Middle frontal gyrus (tissue), 1 donor: ENCODE data around the gene RNF180.

Experiments used
- DNase-seq: peaks from one replicate; pipeline ENCODE4 v3.0.0-alpha.2; 2015; ENCODE audit warnings: low spot score; ENCODE audit errors: extremely low spot score

Gene RNF180, protein sequence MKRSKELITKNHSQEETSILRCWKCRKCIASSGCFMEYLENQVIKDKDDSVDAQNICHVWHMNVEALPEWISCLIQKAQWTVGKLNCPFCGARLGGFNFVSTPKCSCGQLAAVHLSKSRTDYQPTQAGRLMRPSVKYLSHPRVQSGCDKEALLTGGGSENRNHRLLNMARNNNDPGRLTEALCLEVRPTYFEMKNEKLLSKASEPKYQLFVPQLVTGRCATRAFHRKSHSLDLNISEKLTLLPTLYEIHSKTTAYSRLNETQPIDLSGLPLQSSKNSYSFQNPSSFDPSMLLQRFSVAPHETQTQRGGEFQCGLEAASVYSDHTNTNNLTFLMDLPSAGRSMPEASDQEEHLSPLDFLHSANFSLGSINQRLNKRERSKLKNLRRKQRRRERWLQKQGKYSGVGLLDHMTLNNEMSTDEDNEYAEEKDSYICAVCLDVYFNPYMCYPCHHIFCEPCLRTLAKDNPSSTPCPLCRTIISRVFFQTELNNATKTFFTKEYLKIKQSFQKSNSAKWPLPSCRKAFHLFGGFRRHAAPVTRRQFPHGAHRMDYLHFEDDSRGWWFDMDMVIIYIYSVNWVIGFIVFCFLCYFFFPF

DNA sequence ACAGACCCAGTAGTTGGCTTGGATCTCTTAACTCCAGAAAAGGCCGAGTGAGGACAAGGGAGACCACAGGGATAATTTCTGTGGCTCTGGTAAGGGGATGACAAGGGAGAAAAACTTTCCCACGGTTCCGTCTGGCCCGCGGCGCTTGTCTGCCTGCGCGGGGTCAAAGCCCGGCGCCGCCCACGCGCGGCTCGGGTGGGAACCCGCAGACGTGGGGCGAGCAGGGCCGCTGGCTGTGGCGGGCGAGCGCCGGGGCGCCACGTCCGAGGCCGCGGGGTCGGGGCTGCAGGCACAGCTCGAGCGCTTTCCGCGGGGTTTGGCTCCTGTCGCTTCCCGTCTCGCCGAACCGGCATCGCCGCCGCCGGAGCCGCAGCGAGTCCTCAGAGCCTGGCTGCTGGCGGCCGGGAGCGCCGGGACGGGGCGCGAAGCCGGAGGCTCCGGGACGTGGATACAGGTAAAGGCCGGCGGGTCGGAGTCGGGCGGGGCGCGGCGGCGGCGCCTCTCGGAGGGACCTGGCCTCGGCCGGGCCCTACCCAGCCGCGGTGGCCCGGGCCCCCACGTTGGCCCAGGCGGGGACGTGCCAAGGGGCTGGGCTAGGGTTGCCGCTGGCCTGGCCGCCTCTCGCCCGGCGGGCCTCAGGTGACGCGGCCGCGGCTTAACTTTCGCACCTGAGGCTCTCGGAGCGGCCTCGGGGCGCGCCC, at the start of gene RNF180:
Gene RNF180 (plus strand): TSS at position 344 of the 701 bp plus-strand sequence. CDS start 34,965 bp downstream, outside the sequence.
- peak; percentile 29 for DNase-seq

DNA sequence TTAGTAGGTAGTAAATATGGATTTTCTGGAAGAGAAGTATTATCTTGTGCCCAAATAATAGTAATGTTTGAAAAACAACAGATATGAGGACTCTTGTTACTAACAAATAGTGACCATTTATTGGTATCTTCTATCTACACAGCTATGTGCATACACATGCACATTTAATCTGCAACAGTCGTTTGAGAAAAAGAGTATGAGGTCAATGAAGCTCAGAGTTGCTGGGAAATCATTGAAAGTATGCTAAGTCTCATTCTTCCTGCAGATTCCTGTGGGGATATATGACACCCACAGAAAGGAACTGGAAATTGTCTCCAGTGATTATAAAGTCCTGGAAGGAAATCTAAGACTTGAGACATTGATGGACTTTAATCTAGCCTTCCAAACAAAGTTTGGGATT, 40.1 kb upstream of the RNF180 start:
- no peak for DNase-seq

DNA sequence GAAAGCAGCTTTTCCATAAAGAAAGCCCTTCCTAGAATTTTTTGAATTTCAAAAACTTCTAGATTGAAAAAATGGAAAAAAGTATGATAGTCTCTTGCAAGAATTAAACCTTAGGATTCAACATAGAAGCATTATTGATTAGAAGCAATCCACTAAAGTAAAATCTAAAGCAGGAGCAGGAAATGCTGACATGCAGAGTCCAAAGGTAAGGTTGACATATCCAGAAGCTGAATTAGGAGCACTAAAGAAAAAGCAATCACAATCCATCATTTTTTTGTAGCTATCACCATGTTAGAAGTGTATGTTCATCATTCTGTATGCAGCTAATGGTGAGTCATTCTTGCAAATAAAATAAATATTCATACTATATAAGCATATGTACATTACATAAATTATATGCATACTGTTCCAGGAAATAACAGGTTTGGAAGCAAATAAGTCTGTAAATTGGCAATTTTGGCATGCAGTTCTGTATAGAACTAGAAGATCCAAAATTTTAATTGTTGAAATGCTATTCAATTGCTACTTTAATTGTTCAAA, 39.4 kb upstream of the RNF180 start:
- no peak for DNase-seq

DNA sequence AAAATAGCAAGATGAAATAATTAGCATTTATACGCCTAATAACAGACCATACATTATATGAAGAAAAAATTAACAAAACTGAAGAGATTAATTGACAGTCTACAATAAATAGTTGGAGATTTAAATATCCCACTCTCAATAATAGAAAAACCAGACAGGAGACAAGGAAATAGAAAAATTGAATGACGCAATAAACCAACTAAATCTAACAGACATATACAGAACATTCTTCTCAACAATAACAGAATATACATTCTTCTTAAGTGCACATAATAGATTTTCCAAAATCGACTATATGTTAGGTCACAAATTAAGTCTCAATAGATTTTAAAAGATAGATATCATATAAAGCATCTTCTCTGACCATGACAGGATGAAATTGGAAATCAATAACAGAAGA, 25.6 kb upstream of the RNF180 start:
- DNase-seq, result no peak

DNA sequence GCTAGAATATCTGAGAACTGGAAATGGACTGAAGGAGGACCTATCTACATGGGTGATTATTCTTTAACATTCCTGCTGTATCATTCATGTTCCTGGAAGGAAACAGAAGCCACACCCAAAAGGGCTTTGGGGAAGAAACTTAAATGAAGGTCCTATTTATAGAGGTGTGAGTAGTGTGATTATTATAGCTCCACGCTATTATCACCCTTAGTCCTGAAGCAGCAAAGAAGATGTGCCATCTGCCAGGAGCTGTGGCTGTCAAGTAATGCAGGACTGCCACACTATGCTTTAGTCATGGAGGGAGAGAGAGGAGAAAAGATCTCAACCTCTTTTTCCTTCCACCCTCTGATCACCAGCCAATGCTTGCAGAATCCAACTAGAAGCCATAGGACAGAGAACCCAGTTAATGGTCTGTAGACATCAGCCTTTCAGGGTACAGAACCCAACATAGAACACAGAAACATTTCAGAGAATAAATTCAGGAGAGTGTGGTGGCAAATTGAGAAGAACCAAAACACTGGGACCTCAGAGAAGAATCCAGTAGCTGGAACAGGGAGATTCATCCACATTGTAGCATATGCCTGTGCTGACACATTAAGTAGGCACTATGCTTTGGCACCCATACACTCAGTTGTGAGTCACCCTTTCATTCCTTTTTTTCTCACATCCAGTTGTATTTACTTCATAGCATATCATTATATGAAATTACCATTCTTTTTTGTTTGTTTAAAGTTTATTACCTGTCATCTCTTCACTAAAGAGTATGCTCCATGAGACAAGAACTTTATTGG, 21.0 kb upstream of the RNF180 start:
- DNase-seq, result peak; percentile 8

DNA sequence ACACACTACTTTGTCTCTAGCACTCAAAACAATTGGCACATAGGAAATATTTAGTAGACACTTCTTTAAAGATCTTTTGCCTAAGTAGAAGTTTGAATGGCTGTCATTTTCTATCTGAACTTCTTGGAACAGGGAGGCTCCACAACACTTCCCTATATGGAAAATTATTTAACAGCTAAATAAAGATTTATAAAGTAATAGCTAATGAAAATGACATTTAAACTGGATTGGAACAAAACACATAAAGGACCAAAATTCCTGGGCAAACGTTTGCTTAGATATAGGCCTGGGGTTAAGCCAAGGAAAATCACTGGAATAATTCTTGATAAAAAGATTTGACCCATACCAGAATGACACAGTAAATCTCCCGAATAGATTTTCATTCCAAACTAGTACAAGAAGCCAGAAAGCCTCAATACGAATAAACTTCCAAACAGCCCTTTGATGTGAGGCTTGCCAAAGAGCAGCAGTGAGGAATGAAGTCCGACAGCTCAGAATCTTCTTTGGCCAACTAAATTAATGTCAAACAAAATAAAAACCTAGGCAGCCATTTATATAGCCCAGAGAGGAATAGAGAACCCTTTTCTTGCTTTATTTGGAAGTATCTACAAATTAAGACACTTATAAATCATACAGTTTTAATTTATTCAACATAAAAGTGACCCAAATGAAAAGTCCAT, 20.3 kb upstream of the RNF180 start:
- no peak for DNase-seq

DNA sequence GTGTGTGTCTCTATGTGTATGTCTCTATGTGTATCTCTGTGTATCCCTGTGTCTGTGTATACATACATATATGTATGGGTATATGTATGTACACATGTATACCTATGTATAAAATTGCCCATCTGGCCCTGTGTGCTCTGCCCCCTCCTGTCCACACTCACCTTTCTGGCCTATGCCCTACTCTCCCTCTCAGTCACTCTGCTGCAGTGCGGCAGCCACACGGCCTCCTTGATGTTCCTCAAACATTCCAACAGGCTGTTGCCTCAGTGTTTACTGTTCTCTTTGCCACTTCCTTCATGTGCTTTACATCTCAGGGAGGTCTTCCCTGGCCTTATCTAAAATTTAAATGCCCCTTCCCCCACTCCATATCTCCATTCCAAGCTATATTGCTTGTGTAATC, 18.3 kb upstream of the RNF180 start:
- DNase-seq, result no peak

DNA sequence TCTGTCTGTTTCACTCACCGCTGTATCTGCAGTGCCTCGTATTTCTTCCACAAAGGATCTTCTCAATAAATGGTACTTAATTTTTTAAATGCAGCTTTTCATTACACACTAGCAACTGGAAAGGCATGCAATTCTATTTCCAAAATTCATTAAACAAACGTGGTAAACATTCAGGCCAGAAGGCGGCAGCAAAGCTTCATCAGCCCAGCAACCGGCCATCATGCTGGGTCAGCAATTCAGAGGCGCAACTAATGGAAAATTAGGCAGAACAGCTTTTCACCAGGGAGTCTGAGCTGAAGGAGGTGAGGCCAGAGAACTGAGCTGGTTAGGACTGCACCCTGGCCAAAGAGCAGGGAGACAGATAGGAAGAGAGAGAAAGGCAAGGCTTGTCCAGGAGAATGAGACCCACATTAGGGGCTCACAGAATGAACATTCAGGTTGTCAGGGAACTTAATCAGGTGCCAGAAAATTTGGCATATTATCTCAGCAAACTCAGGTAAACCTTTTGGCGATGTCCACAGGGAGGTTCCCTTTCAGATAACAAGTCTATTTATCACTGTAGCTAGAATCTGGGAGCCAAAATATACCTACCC, 17.7 kb upstream of the RNF180 start:
- peak; percentile 18 for DNase-seq

DNA sequence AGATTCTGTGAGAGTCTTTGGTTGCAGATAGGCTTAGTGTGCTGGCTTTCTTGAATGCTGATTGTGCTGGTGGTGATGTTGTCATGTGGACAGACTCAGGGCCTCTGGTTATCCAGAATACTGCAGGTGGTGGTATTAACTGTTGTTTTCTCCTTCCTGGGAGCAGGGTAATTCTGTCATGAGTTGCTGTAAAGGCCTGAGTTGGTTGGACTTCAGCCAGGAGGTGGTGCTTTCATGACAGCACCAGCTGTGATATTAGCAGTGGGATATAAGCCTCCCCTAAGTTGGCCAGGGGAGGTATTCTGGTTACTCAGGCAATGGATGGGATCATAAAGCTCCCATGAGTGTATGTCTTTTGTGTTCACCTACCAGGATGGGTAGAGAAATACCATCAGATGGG, 16.4 kb upstream of the RNF180 start:
- no peak for DNase-seq

DNA sequence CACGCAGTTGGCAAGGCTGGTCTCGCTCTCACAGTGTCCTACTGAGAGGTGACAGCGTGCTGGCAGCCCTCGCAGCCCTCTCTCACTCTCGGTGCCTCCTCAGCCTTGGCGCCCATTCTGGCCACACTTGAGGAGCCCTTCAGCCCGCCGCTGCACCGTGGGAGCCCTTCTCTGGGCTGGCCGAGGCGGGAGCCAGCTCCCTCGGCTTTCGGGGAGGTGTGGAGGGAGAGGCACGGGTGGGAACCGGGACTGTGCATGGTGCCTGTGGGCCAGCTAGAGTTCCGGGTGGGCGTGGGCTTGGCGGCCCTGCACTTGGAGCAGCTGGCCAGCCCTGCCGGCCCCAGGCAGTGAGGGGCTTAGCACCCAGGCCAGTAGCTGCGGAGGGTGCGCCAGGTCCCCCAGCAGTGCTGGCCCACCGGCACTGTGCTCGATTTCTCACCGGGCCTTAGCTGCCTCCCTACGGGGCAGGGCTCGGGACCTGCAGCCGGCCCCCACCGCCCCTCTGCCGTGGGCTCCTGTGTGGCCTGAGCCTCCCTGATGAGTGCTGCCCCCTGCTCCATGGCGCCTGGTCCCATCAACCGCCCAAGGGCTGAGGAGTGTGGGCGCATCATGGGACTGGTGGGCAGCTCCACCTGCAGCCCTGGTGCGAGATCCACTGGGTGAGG, 15.7 kb upstream of the RNF180 start:
- no peak for DNase-seq

DNA sequence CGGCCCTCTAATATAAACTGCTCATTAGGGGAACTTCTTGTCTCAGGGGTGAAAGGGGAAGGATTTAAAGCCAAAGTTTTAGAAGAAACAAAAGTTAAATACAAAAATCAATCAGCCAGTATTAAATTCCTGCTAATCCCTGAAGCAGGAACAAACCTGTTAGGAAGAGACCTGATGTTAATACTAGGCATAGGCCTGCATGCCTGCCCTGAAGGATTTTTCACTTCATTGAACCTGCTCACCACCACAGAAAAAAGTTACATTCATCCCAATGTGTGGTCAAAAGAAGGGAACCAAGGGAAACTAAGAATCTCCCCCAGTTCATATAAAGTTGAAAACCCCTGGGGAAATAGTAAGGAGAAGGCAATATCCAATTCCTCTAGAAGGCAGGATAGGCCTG, 9.4 kb upstream of the RNF180 start:
- DNase-seq, result no peak

DNA sequence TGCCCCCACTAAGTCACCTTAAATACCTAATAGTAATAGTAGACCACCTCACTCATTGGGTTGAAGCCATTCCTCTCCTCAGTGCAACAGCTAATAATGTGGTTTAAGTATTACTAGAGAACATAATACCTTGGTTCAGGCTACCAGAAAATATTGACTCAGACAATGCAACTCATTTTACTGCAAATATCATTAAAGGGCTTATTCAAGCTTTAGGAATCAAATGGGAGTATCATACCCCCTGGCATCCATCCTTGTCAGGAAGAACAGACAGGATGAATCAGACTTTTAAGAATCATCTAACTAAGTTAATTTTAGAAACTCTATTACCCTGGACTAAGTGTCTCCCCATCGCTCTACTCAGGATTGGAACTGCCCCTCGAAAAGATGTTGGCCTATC, 6.8 kb upstream of the RNF180 start:
- DNase-seq, result no peak

DNA sequence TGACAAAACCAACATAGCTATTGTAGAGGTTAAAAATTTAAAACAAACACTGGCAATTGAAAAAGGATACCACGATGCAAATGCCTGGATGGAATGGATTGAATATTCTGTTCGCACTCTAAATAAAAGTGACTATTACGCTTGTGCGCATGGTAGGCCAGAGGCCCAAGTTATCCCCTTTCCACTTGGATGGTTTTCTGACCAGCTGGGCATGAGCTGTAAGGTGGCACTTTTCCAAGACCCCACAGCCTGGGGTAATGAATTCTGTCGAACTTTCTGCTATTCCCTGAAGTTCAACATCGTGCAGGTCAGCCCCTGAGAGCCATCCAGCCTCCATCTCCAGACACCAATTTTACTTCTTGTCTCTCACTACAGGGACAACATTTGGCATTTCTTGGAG, 5.4 kb upstream of the RNF180 start:
- no peak for DNase-seq

DNA sequence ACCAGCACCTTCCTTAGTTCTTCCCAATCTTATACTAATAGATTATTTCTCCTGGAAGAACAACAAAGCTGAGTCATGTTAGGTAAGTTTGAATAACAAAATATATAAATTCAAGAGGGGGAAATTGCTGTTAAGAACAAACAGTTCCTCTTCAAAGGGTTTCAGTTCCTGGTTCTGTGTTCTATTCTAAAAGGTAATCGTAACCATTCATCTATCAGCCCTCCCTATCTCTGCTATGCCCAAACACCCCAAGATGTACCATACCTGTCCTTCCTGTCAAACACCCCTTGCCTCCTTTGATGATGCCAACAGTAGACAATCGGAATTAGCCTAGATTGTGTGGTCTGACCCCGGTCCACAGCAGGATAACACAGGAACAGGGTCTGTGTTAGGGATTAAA, 4.2 kb upstream of the RNF180 start:
- DNase-seq, result no peak

DNA sequence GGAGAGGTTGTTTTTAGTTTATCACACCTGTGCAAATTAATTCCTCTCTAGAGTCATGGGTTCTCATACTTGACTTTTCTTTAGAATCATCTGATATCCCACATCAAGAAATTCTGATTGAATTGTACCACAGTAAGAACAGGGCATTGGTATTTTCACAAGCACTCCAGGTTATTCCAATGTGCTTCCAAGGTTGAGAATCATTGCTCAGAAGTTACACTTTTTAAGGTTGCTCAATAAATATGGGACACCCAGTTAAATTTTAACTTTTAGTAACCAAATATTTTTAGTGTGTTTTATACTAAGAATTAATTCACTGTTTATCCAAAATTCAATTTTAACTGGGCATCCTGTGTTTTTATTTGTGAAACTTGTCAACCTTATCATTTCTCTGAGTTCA, 2.5 kb upstream of the RNF180 start:
- DNase-seq, result no peak

DNA sequence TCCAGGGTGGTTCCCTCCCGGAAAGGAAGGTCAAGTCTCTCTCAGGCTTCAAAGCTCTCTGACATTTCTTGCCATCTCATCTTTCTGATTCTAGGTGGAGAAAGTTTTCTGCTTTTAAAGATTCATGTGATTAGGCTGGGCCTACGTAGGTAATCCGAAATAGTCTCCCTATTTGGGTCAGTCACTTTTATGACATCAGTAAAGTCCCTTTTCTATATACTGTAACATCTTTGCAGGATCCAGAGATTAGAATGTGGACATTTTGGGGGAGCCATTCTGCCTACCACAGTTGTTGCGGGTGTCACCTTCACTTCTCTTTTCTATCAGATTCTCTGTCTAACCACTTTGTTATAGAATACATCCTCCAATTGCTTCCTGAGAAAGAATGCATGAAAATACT, 1.9 kb upstream of the RNF180 start:
- no peak for DNase-seq

DNA sequence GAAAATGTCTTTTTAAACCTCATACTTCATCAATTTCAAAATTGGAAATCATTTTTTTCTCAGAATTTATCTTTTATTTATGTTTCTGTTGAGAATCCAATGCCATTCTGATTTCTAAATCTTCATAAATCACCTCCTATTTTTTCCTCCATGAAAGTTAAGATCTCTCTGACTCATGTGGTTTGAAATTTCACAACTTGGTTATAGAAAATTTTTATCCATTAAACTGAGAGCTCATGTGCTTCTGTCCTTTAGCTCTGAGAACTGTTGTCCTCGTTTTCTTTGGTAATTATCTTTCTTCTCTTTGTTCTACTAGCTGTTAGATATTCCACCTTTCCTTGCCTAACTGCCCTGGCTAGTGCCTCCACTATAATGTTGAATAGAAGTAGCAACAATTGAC, 1.5 kb upstream of the RNF180 start:
- no peak for DNase-seq

DNA sequence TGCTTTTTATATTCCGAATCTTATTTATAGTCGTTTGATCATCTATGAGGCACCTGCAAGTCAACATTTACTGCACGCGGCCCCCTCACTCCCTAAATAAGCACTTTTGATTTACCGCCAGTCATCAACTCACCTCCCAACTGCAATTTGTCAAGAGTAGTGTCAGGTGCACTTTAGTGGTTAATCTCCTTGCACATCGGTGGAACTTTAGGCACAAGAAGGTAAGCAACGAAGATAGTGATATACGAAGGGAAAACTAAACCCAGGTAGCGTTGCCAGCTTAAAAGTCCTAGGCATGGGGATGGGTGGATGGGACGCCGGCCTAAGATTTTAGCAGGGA, 513 bp upstream of the RNF180 start:
- DNase-seq, result no peak

DNA sequence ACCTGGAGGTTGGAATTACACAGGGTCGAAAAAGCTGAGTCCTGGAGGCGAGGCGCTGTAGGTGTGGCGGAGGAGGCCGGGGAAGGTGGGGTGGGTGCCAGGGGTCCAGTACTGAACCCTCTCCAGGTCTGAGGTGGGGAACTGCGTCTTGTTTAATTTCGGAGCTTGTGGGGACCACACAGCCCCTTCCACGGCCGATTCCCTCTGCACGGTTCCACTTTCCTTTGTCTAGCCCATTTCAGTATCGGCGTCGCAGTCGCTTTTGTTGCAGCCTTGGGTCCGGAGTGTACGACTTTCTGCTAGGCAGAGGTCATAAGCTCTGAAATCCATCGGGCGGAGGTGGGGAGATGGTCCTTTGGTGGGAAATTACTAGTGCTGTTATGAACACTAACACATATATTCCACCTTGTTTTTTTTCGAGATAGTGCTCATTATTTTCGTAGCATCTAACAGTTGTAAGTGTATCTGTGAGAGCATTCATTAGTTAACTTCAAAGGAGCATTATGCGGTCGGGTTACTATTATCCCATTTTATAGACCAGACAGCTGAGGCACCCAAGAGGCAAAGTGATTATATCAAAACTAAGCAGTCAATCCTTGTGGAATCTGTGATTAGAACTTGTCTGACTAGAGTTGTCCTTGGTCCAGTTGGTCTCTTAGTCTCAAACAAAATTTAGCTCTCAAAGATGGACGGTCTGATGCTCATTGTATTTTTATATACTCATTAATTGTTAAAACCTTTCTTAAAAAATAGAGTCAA, 737 bp downstream of the RNF180 start:
- no peak for DNase-seq
